GM12801 (cell line): ENCODE data around the gene AATK.

Source experiments
- CTCF ChIP-seq: IDR thresholded peaks from one replicate; pipeline ENCODE4 v1.5.1; 2011; ENCODE audit warnings: control low read depth; ENCODE audit not compliant: insufficient read length; ENCODE audit errors: extremely low read depth

The AATK gene

GRCh38 chr17:81150377-81151077 is 15.5 kb downstream of the AATK start:
- TF ChIP-seq CTCF: no peak

DNA sequence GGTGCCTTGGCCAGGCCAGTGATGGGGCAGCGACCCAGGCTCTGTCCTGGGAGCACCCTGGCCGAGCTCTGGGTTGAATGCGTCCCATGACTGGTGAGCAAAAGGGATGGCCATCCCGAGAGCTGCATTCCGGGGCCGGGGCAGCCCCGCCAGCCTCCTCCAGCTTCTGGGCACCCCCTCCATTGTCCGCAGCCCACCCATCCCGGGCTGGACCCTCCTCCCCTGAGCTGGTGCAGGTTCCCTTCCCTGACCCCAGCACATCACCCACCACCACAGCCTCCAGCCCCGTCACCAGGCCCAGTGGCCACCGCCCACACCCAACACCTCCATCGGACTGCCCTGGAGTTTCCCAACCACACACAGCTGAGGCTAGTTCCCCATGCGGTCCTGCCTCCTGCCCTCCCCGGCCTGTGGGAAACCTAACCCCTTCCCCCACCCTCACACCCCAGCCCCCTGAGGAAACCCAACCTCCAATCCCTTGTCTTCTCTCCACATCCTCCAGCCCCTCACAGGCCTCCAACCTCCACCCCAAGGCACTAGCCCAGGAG is 17.0 kb downstream of the AATK start:
- TF ChIP-seq CTCF: no peak

GRCh38 chr17:81148571-81148970 is 17.4 kb downstream of the AATK start:
- TF ChIP-seq CTCF: no peak

- no peak for TF ChIP-seq CTCF
These were observed 18.3 kb downstream of the AATK start for GRCh38 chr17:81147701-81148100.

DNA sequence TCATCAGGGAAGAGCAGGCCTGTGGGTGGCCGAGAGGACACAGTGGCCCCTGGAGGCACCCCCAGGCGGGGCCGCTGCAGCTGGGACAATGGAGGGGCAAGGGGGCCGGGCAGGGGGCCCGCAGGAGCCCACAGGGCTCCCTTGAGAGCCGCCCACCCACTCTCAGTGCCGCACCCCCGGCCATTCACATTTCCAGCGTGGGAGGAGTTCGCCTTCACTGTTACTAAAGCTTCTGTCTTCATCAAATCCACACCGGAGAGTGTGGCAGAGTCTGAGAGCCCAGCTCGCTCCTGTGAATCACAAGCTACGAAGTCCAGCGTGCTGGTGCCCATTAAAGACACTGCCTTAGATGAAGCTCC is 21.6 kb downstream of the AATK start:
- no peak for TF ChIP-seq CTCF

- TF ChIP-seq CTCF: no peak
These were observed 22.2 kb downstream of the AATK start for GRCh38 chr17:81143717-81144422.

GRCh38 chr17:81143200-81143527 is 22.9 kb downstream of the AATK start:
- no peak for TF ChIP-seq CTCF
